ENCODE data around the gene GAD2.

Gene GAD2

GRCh38 chr10:26225322-26225721 is 8.7 kb downstream of the GAD2 start:
- no peaks in the 10 kb centered on the region for H3K4me1 ChIP-seq (ENCODE audit: insufficient read depth, low read length)
- H3K27me3 ChIP-seq (ENCODE audit: control insufficient read depth in 1 of 2, insufficient read depth in 2 of 2, low read length in 2 of 2) = peaks cover 13 to 14% of the 10 kb centered on the region in 2 donors
- no peak overlapping the region for H3K9ac ChIP-seq (ENCODE audit: low read length)
- H3K36me3 ChIP-seq (ENCODE audit: insufficient read depth, low read length) = no peaks in the 10 kb centered on the region
- no peak overlapping the region for H3K4me3 ChIP-seq (ENCODE audit: low read depth in 1 of 2, low read length in 2 of 2)
- H3K9me3 ChIP-seq (ENCODE audit: low read length) = no peaks in the 10 kb centered on the region
- no peak overlapping the region for H3K27ac ChIP-seq (ENCODE audit: low read depth, low read length)

- Histone ChIP-seq H3K9me3 (ENCODE audit: low read length) (no peaks in the 10 kb centered on the region), H3K9ac (ENCODE audit: low read length) (no peak overlapping the region), H3K27me3 (ENCODE audit: control insufficient read depth in 1 of 2, insufficient read depth in 2 of 2, low read length in 2 of 2) (no peaks in the 10 kb centered on the region), H3K27ac (ENCODE audit: low read depth, low read length) (no peak overlapping the region), H3K36me3 (ENCODE audit: insufficient read depth, low read length) (no peaks in the 10 kb centered on the region), H3K4me3 (ENCODE audit: low read depth in 1 of 2, low read length in 2 of 2) (no peak overlapping the region), H3K4me1 (ENCODE audit: insufficient read depth, low read length) (no peaks in the 10 kb centered on the region)
Observed at GRCh38 chr10:26227786-26228185, 11.2 kb downstream of the GAD2 start.

GRCh38 chr10:26232174-26232573 is 15.6 kb downstream of the GAD2 start:
- no peaks in the 10 kb centered on the region for H3K9me3 ChIP-seq (ENCODE audit: low read length)
- H3K9ac ChIP-seq (ENCODE audit: low read length) = no peak overlapping the region
- no peaks in the 10 kb centered on the region for H3K36me3 ChIP-seq (ENCODE audit: insufficient read depth, low read length)
- H3K4me1 ChIP-seq (ENCODE audit: insufficient read depth, low read length) = no peaks in the 10 kb centered on the region
- no peaks in the 10 kb centered on the region for H3K27me3 ChIP-seq (ENCODE audit: control insufficient read depth in 1 of 2, insufficient read depth in 2 of 2, low read length in 2 of 2)
- H3K27ac ChIP-seq (ENCODE audit: low read depth, low read length) = no peak overlapping the region
- no peak overlapping the region for H3K4me3 ChIP-seq (ENCODE audit: low read depth in 1 of 2, low read length in 2 of 2)

- Histone ChIP-seq H3K36me3 (ENCODE audit: insufficient read depth, low read length) (no peaks in the 10 kb centered on the region), H3K9ac (ENCODE audit: low read length) (no peak overlapping the region), H3K4me1 (ENCODE audit: insufficient read depth, low read length) (no peaks in the 10 kb centered on the region)
Observed at GRCh38 chr10:26235761-26236160, 19.2 kb downstream of the GAD2 start.

GRCh38 chr10:26238378-26238777 is 21.8 kb downstream of the GAD2 start:
- no peaks in the 10 kb centered on the region for H3K36me3 ChIP-seq (ENCODE audit: insufficient read depth, low read length)
- H3K4me1 ChIP-seq (ENCODE audit: insufficient read depth, low read length) = no peaks in the 10 kb centered on the region
- H3K9me3 ChIP-seq (ENCODE audit: low read length) = no peaks in the 10 kb centered on the region
- H3K27ac ChIP-seq (ENCODE audit: low read depth, low read length) = no peak overlapping the region
- no peak overlapping the region for H3K4me3 ChIP-seq (ENCODE audit: low read depth in 1 of 2, low read length in 2 of 2)
- no peaks in the 10 kb centered on the region for H3K27me3 ChIP-seq (ENCODE audit: control insufficient read depth in 1 of 2, insufficient read depth in 2 of 2, low read length in 2 of 2)
- no peak overlapping the region for H3K9ac ChIP-seq (ENCODE audit: low read length)

More at GRCh38 chr10:26235761-26236160, 19.2 kb downstream of the GAD2 start:
- Histone ChIP-seq H3K4me3 (ENCODE audit: low read depth in 1 of 2, low read length in 2 of 2) (no peak overlapping the region), H3K27me3 (ENCODE audit: control insufficient read depth in 1 of 2, insufficient read depth in 2 of 2, low read length in 2 of 2) (no peaks in the 10 kb centered on the region), H3K9me3 (ENCODE audit: low read length) (no peaks in the 10 kb centered on the region), H3K27ac (ENCODE audit: low read depth, low read length) (no peak overlapping the region)

- H3K36me3 ChIP-seq (ENCODE audit: insufficient read depth, low read length) = no peaks in the 10 kb centered on the region
- H3K9ac ChIP-seq (ENCODE audit: low read length) = no peak overlapping the region
- no peak overlapping the region for H3K4me3 ChIP-seq (ENCODE audit: low read depth in 1 of 2, low read length in 2 of 2)
- no peaks in the 10 kb centered on the region for H3K27me3 ChIP-seq (ENCODE audit: control insufficient read depth in 1 of 2, insufficient read depth in 2 of 2, low read length in 2 of 2)
- no peaks in the 10 kb centered on the region for H3K9me3 ChIP-seq (ENCODE audit: low read length)
- no peak overlapping the region for H3K27ac ChIP-seq (ENCODE audit: low read depth, low read length)
- H3K4me1 ChIP-seq (ENCODE audit: insufficient read depth, low read length) = no peaks in the 10 kb centered on the region
Observed at GRCh38 chr10:26242706-26243350, 26.3 kb downstream of the GAD2 start.

GRCh38 chr10:26243351-26243720 is 26.8 kb downstream of the GAD2 start:
- Histone ChIP-seq H3K4me1 (ENCODE audit: insufficient read depth, low read length) (no peaks in the 10 kb centered on the region), H3K27me3 (ENCODE audit: control insufficient read depth in 1 of 2, insufficient read depth in 2 of 2, low read length in 2 of 2) (no peaks in the 10 kb centered on the region), H3K4me3 (ENCODE audit: low read depth in 1 of 2, low read length in 2 of 2) (no peak overlapping the region), H3K9me3 (ENCODE audit: low read length) (no peaks in the 10 kb centered on the region), H3K36me3 (ENCODE audit: insufficient read depth, low read length) (no peaks in the 10 kb centered on the region), H3K9ac (ENCODE audit: low read length) (no peak overlapping the region), H3K27ac (ENCODE audit: low read depth, low read length) (no peak overlapping the region)

- H3K9me3 ChIP-seq (ENCODE audit: low read length) = no peaks in the 10 kb centered on the region
- no peak overlapping the region for H3K9ac ChIP-seq (ENCODE audit: low read length)
- H3K36me3 ChIP-seq (ENCODE audit: insufficient read depth, low read length) = no peaks in the 10 kb centered on the region
- no peaks in the 10 kb centered on the region for H3K4me1 ChIP-seq (ENCODE audit: insufficient read depth, low read length)
- no peak overlapping the region for H3K27ac ChIP-seq (ENCODE audit: low read depth, low read length)
- no peak overlapping the region for H3K4me3 ChIP-seq (ENCODE audit: low read depth in 1 of 2, low read length in 2 of 2)
- no peaks in the 10 kb centered on the region for H3K27me3 ChIP-seq (ENCODE audit: control insufficient read depth in 1 of 2, insufficient read depth in 2 of 2, low read length in 2 of 2)
Observed at GRCh38 chr10:26249681-26250080, 33.1 kb downstream of the GAD2 start.

GRCh38 chr10:26251925-26252324 is 35.4 kb downstream of the GAD2 start:
- Histone ChIP-seq H3K4me3 (ENCODE audit: low read depth in 1 of 2, low read length in 2 of 2) (no peak overlapping the region), H3K27ac (ENCODE audit: low read depth, low read length) (no peak overlapping the region), H3K36me3 (ENCODE audit: insufficient read depth, low read length) (no peaks in the 10 kb centered on the region), H3K9me3 (ENCODE audit: low read length) (no peaks in the 10 kb centered on the region), H3K27me3 (ENCODE audit: control insufficient read depth in 1 of 2, insufficient read depth in 2 of 2, low read length in 2 of 2) (no peaks in the 10 kb centered on the region), H3K4me1 (ENCODE audit: insufficient read depth, low read length) (no peaks in the 10 kb centered on the region), H3K9ac (ENCODE audit: low read length) (no peak overlapping the region)

- no peaks in the 10 kb centered on the region for H3K9me3 ChIP-seq (ENCODE audit: low read length)
- no peak overlapping the region for H3K27ac ChIP-seq (ENCODE audit: low read depth, low read length)
- no peak overlapping the region for H3K4me3 ChIP-seq (ENCODE audit: low read depth in 1 of 2, low read length in 2 of 2)
- no peaks in the 10 kb centered on the region for H3K4me1 ChIP-seq (ENCODE audit: insufficient read depth, low read length)
- H3K36me3 ChIP-seq (ENCODE audit: insufficient read depth, low read length) = no peaks in the 10 kb centered on the region
- H3K27me3 ChIP-seq (ENCODE audit: control insufficient read depth in 1 of 2, insufficient read depth in 2 of 2, low read length in 2 of 2) = no peaks in the 10 kb centered on the region
- no peak overlapping the region for H3K9ac ChIP-seq (ENCODE audit: low read length)
Observed at GRCh38 chr10:26254616-26255015, 38.0 kb downstream of the GAD2 start.

GRCh38 chr10:26259341-26259740 is 42.8 kb downstream of the GAD2 start:
- Histone ChIP-seq H3K4me1 (ENCODE audit: insufficient read depth, low read length) (no peaks in the 10 kb centered on the region), H3K9me3 (ENCODE audit: low read length) (no peaks in the 10 kb centered on the region), H3K36me3 (ENCODE audit: insufficient read depth, low read length) (no peaks in the 10 kb centered on the region), H3K4me3 (ENCODE audit: low read depth in 1 of 2, low read length in 2 of 2) (no peak overlapping the region), H3K27me3 (ENCODE audit: control insufficient read depth in 1 of 2, insufficient read depth in 2 of 2, low read length in 2 of 2) (no peaks in the 10 kb centered on the region), H3K27ac (ENCODE audit: low read depth, low read length) (no peak overlapping the region), H3K9ac (ENCODE audit: low read length) (no peak overlapping the region)

- Histone ChIP-seq H3K9me3 (ENCODE audit: low read length) (no peaks in the 10 kb centered on the region), H3K36me3 (ENCODE audit: insufficient read depth, low read length) (no peaks in the 10 kb centered on the region), H3K4me3 (ENCODE audit: low read depth in 1 of 2, low read length in 2 of 2) (no peak overlapping the region), H3K4me1 (ENCODE audit: insufficient read depth, low read length) (peaks cover 5% of the 10 kb centered on the region), H3K9ac (ENCODE audit: low read length) (no peak overlapping the region), H3K27me3 (ENCODE audit: control insufficient read depth in 1 of 2, insufficient read depth in 2 of 2, low read length in 2 of 2) (no peaks in the 10 kb centered on the region), H3K27ac (ENCODE audit: low read depth, low read length) (no peak overlapping the region)
Observed at GRCh38 chr10:26269754-26270153, 53.2 kb downstream of the GAD2 start.

Data from muscle layer of colon (tissue), 2 donors.